Measurements from ENCODE around the gene CRLF2. TPM values are rescaled to one million over a fixed set of nuclear protein-coding genes. Genes with fewer than 3 reads are reported as not detected.
"Not testable (repeated sequence)": the region's sequence is repeated elsewhere in the genome, so short reads cannot be mapped to it uniquely, and the experiment has no call there.

The CRLF2 gene, protein sequence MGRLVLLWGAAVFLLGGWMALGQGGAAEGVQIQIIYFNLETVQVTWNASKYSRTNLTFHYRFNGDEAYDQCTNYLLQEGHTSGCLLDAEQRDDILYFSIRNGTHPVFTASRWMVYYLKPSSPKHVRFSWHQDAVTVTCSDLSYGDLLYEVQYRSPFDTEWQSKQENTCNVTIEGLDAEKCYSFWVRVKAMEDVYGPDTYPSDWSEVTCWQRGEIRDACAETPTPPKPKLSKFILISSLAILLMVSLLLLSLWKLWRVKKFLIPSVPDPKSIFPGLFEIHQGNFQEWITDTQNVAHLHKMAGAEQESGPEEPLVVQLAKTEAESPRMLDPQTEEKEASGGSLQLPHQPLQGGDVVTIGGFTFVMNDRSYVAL
- total RNA-seq: not detected

DNA sequence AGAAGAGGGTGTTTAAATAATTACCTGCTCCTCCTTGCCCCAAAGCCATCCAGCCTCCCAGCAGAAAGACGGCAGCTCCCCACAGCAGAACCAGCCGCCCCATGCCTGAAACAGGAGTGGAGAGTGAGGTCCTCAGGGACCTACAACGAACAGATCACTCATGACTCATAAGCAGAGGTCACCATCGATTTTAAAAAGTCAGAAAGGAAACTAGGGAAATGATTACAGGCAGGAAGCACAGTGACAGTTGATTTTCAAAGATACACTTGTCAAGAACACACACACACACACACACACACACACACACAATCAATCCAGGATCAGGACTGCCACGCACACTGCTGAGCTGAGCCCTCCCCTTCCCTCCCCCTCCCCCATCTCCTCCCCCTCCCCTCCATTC lies at the start of gene CRLF2:
CRLF2 (minus strand) TSS at position 118 of the 400 bp plus-strand sequence; CDS start at position 103, 15 bp downstream.
- intact Hi-C loops (cut with DNase I): no loop called here
- H3K9me3 ChIP-seq: no peaks in the 10 kb centered on the region
- no peak for DNase-seq (ENCODE audit: low spot score)

DNA sequence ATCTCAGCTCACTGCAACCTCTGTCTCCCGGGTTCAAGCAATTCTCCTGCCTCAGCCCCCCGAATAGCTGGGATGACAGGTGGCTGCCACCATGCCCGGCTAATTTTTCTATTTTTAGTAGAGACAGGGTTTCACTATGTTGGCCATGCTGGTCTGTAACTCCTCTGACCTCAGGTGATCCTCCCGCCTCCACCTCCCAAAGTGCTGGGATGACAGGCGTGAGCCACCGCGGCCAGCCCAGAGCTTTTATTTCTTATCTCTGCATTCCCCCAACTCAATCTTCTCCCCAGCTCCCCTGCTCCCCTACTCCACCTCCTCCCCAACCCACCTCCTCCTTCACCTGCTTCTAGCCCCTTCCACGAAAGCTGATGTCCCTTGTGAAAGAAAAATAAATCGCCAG lies 49.3 kb upstream of the CRLF2 start:
- H3K27me3 ChIP-seq (replicated peaks; ENCODE audit: insufficient read depth); DNase-seq (ENCODE audit: low spot score); H3K9me3 ChIP-seq; H3K36me3 ChIP-seq; H3K27ac ChIP-seq; H3K4me1 ChIP-seq (replicated peaks); intact Hi-C loops (cut with DNase I); H3K4me3 ChIP-seq: not testable (repeated sequence)
- WGBS: 86% methylated on average over 9 of the region's 9 CpGs

More for the DNA sequence above, at the start of gene CRLF2:
- 41% methylated on average over 5 of the region's 5 CpGs for WGBS
- no peak within 1 kb of the TSS for H3K27ac ChIP-seq
- no peaks in the 10 kb centered on the region for H3K36me3 ChIP-seq
- no peaks in the 10 kb centered on the region for H3K4me1 ChIP-seq (replicated peaks)
- TF ChIP-seq POLR2A (IDR thresholded peaks at IDR 0.05) (no peak), POLR2AphosphoS5 (IDR thresholded peaks at IDR 0.05) (no peak)
- TF ChIP-seq, protein P1, sequence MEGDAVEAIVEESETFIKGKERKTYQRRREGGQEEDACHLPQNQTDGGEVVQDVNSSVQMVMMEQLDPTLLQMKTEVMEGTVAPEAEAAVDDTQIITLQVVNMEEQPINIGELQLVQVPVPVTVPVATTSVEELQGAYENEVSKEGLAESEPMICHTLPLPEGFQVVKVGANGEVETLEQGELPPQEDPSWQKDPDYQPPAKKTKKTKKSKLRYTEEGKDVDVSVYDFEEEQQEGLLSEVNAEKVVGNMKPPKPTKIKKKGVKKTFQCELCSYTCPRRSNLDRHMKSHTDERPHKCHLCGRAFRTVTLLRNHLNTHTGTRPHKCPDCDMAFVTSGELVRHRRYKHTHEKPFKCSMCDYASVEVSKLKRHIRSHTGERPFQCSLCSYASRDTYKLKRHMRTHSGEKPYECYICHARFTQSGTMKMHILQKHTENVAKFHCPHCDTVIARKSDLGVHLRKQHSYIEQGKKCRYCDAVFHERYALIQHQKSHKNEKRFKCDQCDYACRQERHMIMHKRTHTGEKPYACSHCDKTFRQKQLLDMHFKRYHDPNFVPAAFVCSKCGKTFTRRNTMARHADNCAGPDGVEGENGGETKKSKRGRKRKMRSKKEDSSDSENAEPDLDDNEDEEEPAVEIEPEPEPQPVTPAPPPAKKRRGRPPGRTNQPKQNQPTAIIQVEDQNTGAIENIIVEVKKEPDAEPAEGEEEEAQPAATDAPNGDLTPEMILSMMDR (IDR thresholded peaks at IDR 0.05): no peak
- H3K27me3 ChIP-seq (replicated peaks; ENCODE audit: insufficient read depth): no peaks in the 10 kb centered on the region
- H3K4me3 ChIP-seq: no peak within 1 kb of the TSS

DNA sequence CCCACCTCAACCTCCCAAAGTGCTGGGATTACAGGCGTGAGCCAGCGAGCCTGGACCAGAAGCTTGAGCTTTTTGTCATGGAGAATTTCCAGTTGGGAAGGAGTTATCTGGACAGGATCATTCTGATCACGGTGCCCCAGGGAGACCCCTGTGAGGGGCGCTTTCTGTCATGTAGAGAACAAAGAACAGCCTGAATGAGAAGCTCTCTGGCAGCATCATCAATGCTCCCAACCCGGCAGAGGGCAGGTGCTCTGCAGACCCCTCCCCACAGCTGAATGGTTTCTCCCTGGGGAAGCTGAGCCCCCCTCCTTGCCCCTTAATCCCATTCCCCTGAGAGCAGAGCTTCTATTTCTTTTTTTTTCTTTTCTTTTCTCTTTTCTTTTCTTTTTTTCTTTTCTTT lies 48.8 kb upstream of the CRLF2 start:
- TF ChIP-seq, protein P1 (IDR thresholded peaks at IDR 0.05): no peak
- TF ChIP-seq POLR2A (IDR thresholded peaks at IDR 0.05): no peak
- no peak for TF ChIP-seq POLR2AphosphoS5 (IDR thresholded peaks at IDR 0.05)
- no peak overlapping the region for H3K4me3 ChIP-seq
- H3K4me1 ChIP-seq (replicated peaks): no peaks in the 10 kb centered on the region
- H3K27ac ChIP-seq: no peak overlapping the region
- WGBS: 54% methylated on average over 5 of the region's 5 CpGs
- intact Hi-C loops (cut with DNase I): no loop called here
- H3K27me3 ChIP-seq (replicated peaks; ENCODE audit: insufficient read depth): no peaks in the 10 kb centered on the region
- H3K36me3 ChIP-seq: no peaks in the 10 kb centered on the region
- DNase-seq (ENCODE audit: low spot score): no peak
- no peaks in the 10 kb centered on the region for H3K9me3 ChIP-seq

DNA sequence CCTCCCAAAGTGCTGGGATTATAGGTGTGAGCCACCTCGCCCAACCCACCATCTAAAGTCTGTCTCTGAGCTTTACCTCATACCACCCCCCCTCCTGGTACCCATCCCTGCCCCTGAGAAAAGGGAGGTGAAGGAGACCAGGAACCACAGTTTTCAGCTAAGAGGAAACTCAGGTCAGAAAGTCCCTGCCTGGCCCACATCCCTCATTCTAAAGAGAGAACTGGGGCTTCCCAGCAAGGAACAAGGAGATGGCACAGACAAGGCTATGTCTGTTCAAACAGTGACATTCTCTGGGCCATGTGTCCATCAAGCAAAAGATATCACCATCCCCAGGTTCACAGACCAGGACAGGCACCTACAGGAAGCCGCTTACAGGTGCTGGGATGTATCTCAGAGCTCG lies 40.4 kb upstream of the CRLF2 start:
- 97% methylated on average over 3 of the region's 3 CpGs for WGBS
- no peak for DNase-seq (ENCODE audit: low spot score)
- Histone ChIP-seq H3K4me1 (replicated peaks) (no peaks in the 10 kb centered on the region), H3K27me3 (replicated peaks; ENCODE audit: insufficient read depth) (peaks cover 4% of the 10 kb centered on the region), H3K27ac (no peak overlapping the region), H3K4me3 (no peak overlapping the region), H3K36me3 (no peaks in the 10 kb centered on the region), H3K9me3 (no peaks in the 10 kb centered on the region)
- TF ChIP-seq, protein P1 (IDR thresholded peaks at IDR 0.05): no peak
- TF ChIP-seq POLR2A (IDR thresholded peaks at IDR 0.05): no peak
- no peak for TF ChIP-seq POLR2AphosphoS5 (IDR thresholded peaks at IDR 0.05)
- intact Hi-C loops (cut with DNase I): no loop called here

DNA sequence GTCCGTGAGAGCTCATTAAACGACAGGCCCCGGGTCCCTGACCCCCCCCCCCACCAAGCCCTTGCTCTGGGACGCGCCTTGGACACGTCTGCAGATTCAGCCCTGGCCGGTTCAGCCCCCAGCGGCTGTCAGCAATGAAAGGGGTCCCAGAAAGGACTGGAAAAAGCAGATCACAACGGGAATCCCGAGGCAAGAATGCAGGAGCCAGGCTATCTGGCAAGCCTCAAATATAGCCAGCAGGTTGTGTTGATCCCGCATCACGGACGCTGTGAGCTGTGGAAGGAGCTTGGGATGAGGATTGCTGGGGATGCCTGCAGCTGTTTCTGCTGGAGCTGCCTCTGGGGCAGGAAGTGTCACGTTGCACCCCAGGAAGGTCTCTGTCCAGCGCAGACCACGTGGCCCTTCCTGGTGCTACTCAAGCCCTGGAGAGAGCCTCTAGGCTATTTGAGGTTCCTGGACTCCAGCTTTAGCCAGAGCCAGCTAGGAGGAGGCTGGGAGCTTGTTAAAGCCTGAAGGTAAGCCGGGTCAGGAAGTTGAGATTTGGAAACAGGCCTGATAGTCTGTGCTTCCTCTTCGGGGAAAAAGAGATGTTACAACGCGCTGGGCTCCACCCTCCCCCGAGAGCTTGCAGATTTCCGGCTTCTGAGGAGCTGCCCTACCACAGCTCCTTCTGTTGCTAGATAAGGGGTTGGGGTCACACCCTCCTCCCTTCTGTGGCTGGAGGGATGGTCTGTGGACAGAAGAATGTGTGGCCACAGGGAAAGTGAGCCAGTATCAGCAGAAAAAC lies 36.8 kb upstream of the CRLF2 start:
- no peak overlapping the region for H3K4me3 ChIP-seq
- intact Hi-C loops (cut with DNase I): no loop called here
- H3K27me3 ChIP-seq (replicated peaks; ENCODE audit: insufficient read depth): peaks cover 4% of the 10 kb centered on the region
- TF ChIP-seq POLR2A (IDR thresholded peaks at IDR 0.05) (no peak), POLR2AphosphoS5 (IDR thresholded peaks at IDR 0.05) (no peak)
- TF ChIP-seq, protein P1 (IDR thresholded peaks at IDR 0.05): no peak
- H3K27ac ChIP-seq: no peak overlapping the region
- H3K9me3 ChIP-seq: no peaks in the 10 kb centered on the region
- WGBS: 4% methylated on average over 22 of the region's 22 CpGs
- no peaks in the 10 kb centered on the region for H3K36me3 ChIP-seq
- no peak for DNase-seq (ENCODE audit: low spot score)
- H3K4me1 ChIP-seq (replicated peaks): no peaks in the 10 kb centered on the region
